GM12878 (cell line): ENCODE measurements around the gene STK32B. TPM values are rescaled to one million over a fixed set of nuclear protein-coding genes. Genes with fewer than 3 reads are reported as not detected.

Experiments used
- ATAC-seq: fragments of 200-7000 bp; cut with Tn5 transposase; 3 replicates; pipeline ENCODE4 v1.9.1; 2020; ENCODE audit warnings: mild to moderate bottlenecking, moderate library complexity
- BruUV-seq: library from RNA; stranded (reverse); fragments of 400-500 nt; replicated peaks from 2 replicates; lab custom pipeline; 2021; lab: Mats Ljungman, UMichigan
- CTCF ChIA-PET: fragments of 300-600 bp; sonication (Branson Sonifier 250); formaldehyde crosslinking; extraction: SDS; loops from one replicate; lab custom pipeline; 2021; ENCODE audit warnings: inconsistent platforms; lab: Yijun Ruan, JAX
- POLR2A ChIA-PET: fragments of 350-600 bp; formaldehyde crosslinking; extraction: SDS; loops from one replicate; lab custom pipeline; 2021; ENCODE audit warnings: inconsistent platforms; lab: Charles Lee
- RAD21 ChIA-PET: fragments of 300-600 bp; sonication (Branson Sonifier 250); formaldehyde crosslinking; loops from one replicate; lab custom pipeline; 2023; ENCODE audit warnings: antibody characterized with exemption; ENCODE audit not compliant: unreplicated experiment; lab: Charles Lee
- SMC1A ChIA-PET: fragments of 300-600 bp; sonication (Branson Sonifier 250); formaldehyde crosslinking; loops from one replicate; lab custom pipeline; 2023; ENCODE audit not compliant: unreplicated experiment, uncharacterized antibody; lab: Charles Lee
- DNase-seq: peaks from one replicate; pipeline ENCODE4 v3.0.0-alpha.2; 2011; ENCODE audit warnings: low read depth, low spot score
- FAIRE-seq: peaks from 3 replicates; lab custom pipeline; 2011; peaks lifted over from hg19 to GRCh38; lab: Jason Lieb, UNC
- H2AFZ ChIP-seq: 2 replicates; pipeline ENCODE4 v1.6.0; 2011; ENCODE audit warnings: low read depth, low read length, control low read depth; ENCODE audit not compliant: control insufficient read depth
- H3K27ac ChIP-seq: 2 replicates; pipeline ENCODE4 v1.5.1; 2011; ENCODE audit warnings: control low read depth; ENCODE audit not compliant: control insufficient read depth, insufficient read depth
- H3K27me3 ChIP-seq, 2 experiments: replicated peaks in 1 of 2; 2 replicates each; pipeline versions ENCODE4 v1.6.0 to v1.6.1; 2011; ENCODE audit warnings: low read length in 1 of 2; ENCODE audit not compliant: control insufficient read depth in 2 of 2, insufficient read depth in 2 of 2
- H3K36me3 ChIP-seq, 2 experiments: 2 replicates each; pipeline ENCODE4 v1.5.1; 2011; ENCODE audit warnings: low read length in 1 of 2; ENCODE audit not compliant: control insufficient read depth in 2 of 2, insufficient read depth in 2 of 2
- H3K4me1 ChIP-seq: 2 replicates; pipeline ENCODE4 v1.6.1; 2011; ENCODE audit warnings: mild to moderate bottlenecking, low read length, moderate library complexity, mixed read lengths; ENCODE audit not compliant: control insufficient read depth, insufficient read depth
- H3K4me2 ChIP-seq: 2 replicates; pipeline ENCODE4 v1.6.0; 2011; ENCODE audit warnings: control low read depth; ENCODE audit not compliant: control insufficient read depth, insufficient read depth
- H3K4me3 ChIP-seq: fragments of 200-600 bp; sonication (generic); 2 replicates; pipeline ENCODE4 v1.5.1; 2016
- H3K79me2 ChIP-seq: 2 replicates; pipeline ENCODE4 v1.6.0; 2011; ENCODE audit warnings: low read length; ENCODE audit not compliant: control insufficient read depth, insufficient read depth
- H3K9ac ChIP-seq: 2 replicates; pipeline ENCODE4 v1.8.0; 2011; ENCODE audit warnings: low read length, control low read depth, mixed read lengths; ENCODE audit not compliant: control insufficient read depth, insufficient read depth
- H3K9me3 ChIP-seq: replicated peaks from 3 replicates; pipeline ENCODE4 v1.5.1; 2011; ENCODE audit warnings: mild to moderate bottlenecking, low read length; ENCODE audit not compliant: control insufficient read depth, insufficient read depth
- H4K20me1 ChIP-seq: 2 replicates; pipeline ENCODE4 v1.6.0; 2011; ENCODE audit not compliant: control insufficient read depth, insufficient read depth
- ATF7 ChIP-seq: fragments of 450-650 bp; IDR thresholded peaks from 2 replicates; pipeline ENCODE4 v1.6.1; 2016; ENCODE audit warnings: low read depth, mild to moderate bottlenecking
- BACH1 ChIP-seq: fragments of 450-650 bp; IDR thresholded peaks from 2 replicates; pipeline ENCODE4 v1.6.1; 2017; ENCODE audit warnings: mild to moderate bottlenecking, borderline replicate concordance
- BMI1 ChIP-seq: fragments of 450-650 bp; IDR thresholded peaks from 2 replicates; pipeline ENCODE4 v1.6.1; 2016; ENCODE audit warnings: mild to moderate bottlenecking, moderate library complexity, borderline replicate concordance
- CEBPB ChIP-seq, 2 experiments: fragments of 150-350 bp in 1 of 2; IDR thresholded peaks; 2 replicates each; pipeline ENCODE4 v1.6.1; 2012 to 2014; ENCODE audit warnings: low read depth in 2 of 2, low read length in 2 of 2, borderline replicate concordance in 1 of 2, inconsistent platforms in 1 of 2
- CHD4 ChIP-seq: fragments of 200-600 bp; sonication (generic); IDR thresholded peaks from 2 replicates; pipeline ENCODE4 v1.6.1; 2016; ENCODE audit warnings: mild to moderate bottlenecking
- CREM ChIP-seq: IDR thresholded peaks from 2 replicates; pipeline ENCODE4 v1.6.1; 2014; ENCODE audit warnings: antibody characterized with exemption, low read depth
- EED ChIP-seq: sonication (generic); IDR thresholded peaks from 2 replicates; pipeline ENCODE4 v1.6.1; 2016; ENCODE audit warnings: antibody characterized with exemption, low read depth
- ESRRA ChIP-seq: IDR thresholded peaks from 2 replicates; pipeline ENCODE4 v1.6.1; 2012; ENCODE audit warnings: mild to moderate bottlenecking, low read length, improper control_type of control experiment
- FOXM1 ChIP-seq: IDR thresholded peaks from 2 replicates; pipeline ENCODE4 v1.6.1; 2012; ENCODE audit warnings: low read depth, mild to moderate bottlenecking, inconsistent platforms, low read length, moderate library complexity
- MXI1 ChIP-seq: fragments of 150-350 bp; IDR thresholded peaks from 2 replicates; pipeline ENCODE4 v1.6.1; 2011; ENCODE audit warnings: low read depth, mild to moderate bottlenecking, inconsistent platforms, low read length, improper control_type of control experiment
- MYC ChIP-seq: IDR thresholded peaks from 2 replicates; pipeline ENCODE4 v1.6.1; 2011; ENCODE audit warnings: mild to moderate bottlenecking, low read length, moderate library complexity, inconsistent platforms; ENCODE audit not compliant: insufficient read depth, insufficient replicate concordance, insufficient read length, severe bottlenecking
- RELA ChIP-seq: fragments of 450-650 bp; IDR thresholded peaks from 2 replicates; pipeline ENCODE4 v1.8.0; 2014; ENCODE audit warnings: borderline replicate concordance; ENCODE audit not compliant: partially characterized antibody
- RUNX3 ChIP-seq: IDR thresholded peaks from 2 replicates; pipeline ENCODE4 v1.6.1; 2012; ENCODE audit warnings: low read length, inconsistent platforms
- SMARCA5 ChIP-seq: fragments of 450-650 bp; IDR thresholded peaks from 2 replicates; pipeline ENCODE4 v1.6.1; 2017; ENCODE audit warnings: mild to moderate bottlenecking
- ZBED1 ChIP-seq: IDR thresholded peaks from 2 replicates; pipeline ENCODE4 v1.6.1; 2016; ENCODE audit warnings: borderline replicate concordance
- ZZZ3 ChIP-seq: IDR thresholded peaks from 2 replicates; pipeline ENCODE4 v1.6.1; 2011; ENCODE audit warnings: low read depth; ENCODE audit not compliant: control insufficient read depth, insufficient read length
- WGBS: methylation state at CpG from one replicate; pipeline ENCODE4 v1.1.6; 2016; ENCODE audit warnings: low lambda C conversion rate; ENCODE audit not compliant: insufficient replicate concordance, insufficient coverage; ENCODE audit errors: missing lambda C conversion rate; 5-methylcytosine and 5-hydroxymethylcytosine counted together
- in situ Hi-C: fragments of 300-500 bp; cut with MboI; formaldehyde crosslinking; loops from 9 replicates; pipeline ENCODE4 v1.14.3; 2018; ENCODE audit warnings: mixed read lengths
- intact Hi-C: fragments of 100-400 bp; cut with micrococcal nuclease; formaldehyde crosslinking; loops from one replicate; pipeline ENCODE4 v1.14.2; 2022; ENCODE audit not compliant: unreplicated experiment
- polyA plus RNA-seq, 11 experiments: library from polyadenylated mRNA; depleted of rRNA in 4 of 11; unstranded in 6 of 11; stranded (reverse) in 5 of 11; fragments of >200 nt; fragmentation: Nextera tagmentation in 4 of 11; fragmentation: Illumina TruSeq in 1 of 11; extraction: Ambion mirVana in 4 of 11; extraction: Trizol in 1 of 11; gene quantifications; 1 replicate in 1 of 11; 2 replicates in 10 of 11; pipeline versions ENCODE4 v1.2.1 to v1.2.3, GENCODE V29; 2011 to 2016; ENCODE audit warnings: inconsistent platforms in 2 of 11, missing spikeins in 2 of 11, low read depth in 1 of 11
- total RNA-seq, 4 experiments: library from RNA; depleted of rRNA in 3 of 4; stranded (reverse); fragments of >200 nt in 3 of 4; fragmentation: Illumina TruSeq in 1 of 4; extraction: Trizol in 1 of 4; gene quantifications; 2 replicates each; pipeline versions ENCODE4 v1.2.1 to v1.2.3, GENCODE V29; 2013 to 2021
- TF ChIP-seq, protein P1 (sequence below): IDR thresholded peaks from 2 replicates; pipeline ENCODE4 v1.6.1; 2011; ENCODE audit warnings: low read depth, mild to moderate bottlenecking, low read length, moderate library complexity, borderline replicate concordance; ENCODE audit errors: extremely low read depth
- TF ChIP-seq, protein P2 (sequence below): IDR thresholded peaks from 2 replicates; pipeline ENCODE4 v1.6.1; 2012; ENCODE audit warnings: improper control_type of control experiment, low read depth, low read length; ENCODE audit not compliant: insufficient replicate concordance

The STK32B gene
- total and polyA plus RNA-seq, 10 of the 15 experiments (the other 5 are each of a cell fraction or from before 2014, with no cell fraction given): 0.04 to 0.12 (median 0.08) TPM; not detected in 7

DNA sequence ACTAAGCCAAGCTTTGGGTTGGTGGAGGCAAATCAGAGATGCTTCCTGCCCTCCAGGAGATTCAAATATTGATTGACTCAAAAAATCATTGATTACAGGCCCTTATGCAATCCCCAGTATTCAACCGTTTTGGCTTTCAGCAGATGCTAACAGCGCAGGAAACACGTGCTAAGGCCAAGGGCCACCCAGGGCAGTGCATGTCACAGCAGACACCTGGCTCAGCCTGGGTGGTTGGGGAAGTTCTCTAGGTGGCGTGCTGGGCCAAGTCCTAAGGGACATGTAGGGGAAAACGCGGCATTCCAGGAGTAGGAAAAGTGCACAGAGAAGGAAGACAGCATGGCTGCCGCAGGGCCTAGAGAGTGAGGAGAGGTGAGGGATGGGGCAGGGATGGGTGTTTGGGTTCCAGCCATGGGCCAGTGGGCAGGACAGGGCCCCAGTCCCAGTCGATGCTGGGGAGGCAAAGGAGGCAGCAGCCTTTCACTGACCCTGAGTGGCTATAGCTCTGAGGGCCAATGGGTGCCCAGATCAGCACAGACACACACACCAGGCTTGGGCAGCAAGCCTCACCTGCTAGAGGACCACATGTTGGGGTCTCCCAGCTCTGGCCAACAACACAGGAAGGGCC, 418.0 kb downstream of the STK32B start:
- Histone ChIP-seq H3K4me1 (no peaks in the 10 kb centered on the region), H2AFZ (no peak overlapping the region), H3K79me2 (no peaks in the 10 kb centered on the region), H3K4me3 (no peak overlapping the region), H3K27me3 (no peaks in the 10 kb centered on the region), H4K20me1 (no peaks in the 10 kb centered on the region), H3K9me3 (no peaks in the 10 kb centered on the region), H3K4me2 (no peak overlapping the region), H3K36me3 (no peaks in the 10 kb centered on the region), H3K9ac (no peak overlapping the region), H3K27ac (no peak overlapping the region)
- WGBS: 33% methylated on average over 8 of the region's 8 CpGs
- DNase-seq (no peak), ATAC-seq (no peak), FAIRE-seq (no peak)
- ChIA-PET SMC1A (no interaction called here), CTCF (no interaction called here), POLR2A (no interaction called here), RAD21 (no interaction called here)
- BruUV-seq: no TSS peak
- in situ Hi-C loops: no loop called here
- intact Hi-C loops: no loop called here
- TF ChIP-seq BMI1 (no peak), EED (no peak), FOXM1 (no peak), RUNX3 (no peak), CEBPB (IDR thresholded peaks at IDR 0.05; ENCODE audit: borderline replicate concordance in 1 of 2, low read depth in 2 of 2, low read length in 2 of 2) (no peak), MYC (no peak), ZBED1 (no peak), ZZZ3 (no peak), CREM (no peak), ATF7 (no peak), SMARCA5 (no peak), BACH1 (no peak), CHD4 (no peak), ESRRA (no peak), MXI1 (no peak), RELA (no peak)
- TF ChIP-seq, protein P1, sequence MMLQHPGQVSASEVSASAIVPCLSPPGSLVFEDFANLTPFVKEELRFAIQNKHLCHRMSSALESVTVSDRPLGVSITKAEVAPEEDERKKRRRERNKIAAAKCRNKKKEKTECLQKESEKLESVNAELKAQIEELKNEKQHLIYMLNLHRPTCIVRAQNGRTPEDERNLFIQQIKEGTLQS: no peak
- TF ChIP-seq, protein P2, sequence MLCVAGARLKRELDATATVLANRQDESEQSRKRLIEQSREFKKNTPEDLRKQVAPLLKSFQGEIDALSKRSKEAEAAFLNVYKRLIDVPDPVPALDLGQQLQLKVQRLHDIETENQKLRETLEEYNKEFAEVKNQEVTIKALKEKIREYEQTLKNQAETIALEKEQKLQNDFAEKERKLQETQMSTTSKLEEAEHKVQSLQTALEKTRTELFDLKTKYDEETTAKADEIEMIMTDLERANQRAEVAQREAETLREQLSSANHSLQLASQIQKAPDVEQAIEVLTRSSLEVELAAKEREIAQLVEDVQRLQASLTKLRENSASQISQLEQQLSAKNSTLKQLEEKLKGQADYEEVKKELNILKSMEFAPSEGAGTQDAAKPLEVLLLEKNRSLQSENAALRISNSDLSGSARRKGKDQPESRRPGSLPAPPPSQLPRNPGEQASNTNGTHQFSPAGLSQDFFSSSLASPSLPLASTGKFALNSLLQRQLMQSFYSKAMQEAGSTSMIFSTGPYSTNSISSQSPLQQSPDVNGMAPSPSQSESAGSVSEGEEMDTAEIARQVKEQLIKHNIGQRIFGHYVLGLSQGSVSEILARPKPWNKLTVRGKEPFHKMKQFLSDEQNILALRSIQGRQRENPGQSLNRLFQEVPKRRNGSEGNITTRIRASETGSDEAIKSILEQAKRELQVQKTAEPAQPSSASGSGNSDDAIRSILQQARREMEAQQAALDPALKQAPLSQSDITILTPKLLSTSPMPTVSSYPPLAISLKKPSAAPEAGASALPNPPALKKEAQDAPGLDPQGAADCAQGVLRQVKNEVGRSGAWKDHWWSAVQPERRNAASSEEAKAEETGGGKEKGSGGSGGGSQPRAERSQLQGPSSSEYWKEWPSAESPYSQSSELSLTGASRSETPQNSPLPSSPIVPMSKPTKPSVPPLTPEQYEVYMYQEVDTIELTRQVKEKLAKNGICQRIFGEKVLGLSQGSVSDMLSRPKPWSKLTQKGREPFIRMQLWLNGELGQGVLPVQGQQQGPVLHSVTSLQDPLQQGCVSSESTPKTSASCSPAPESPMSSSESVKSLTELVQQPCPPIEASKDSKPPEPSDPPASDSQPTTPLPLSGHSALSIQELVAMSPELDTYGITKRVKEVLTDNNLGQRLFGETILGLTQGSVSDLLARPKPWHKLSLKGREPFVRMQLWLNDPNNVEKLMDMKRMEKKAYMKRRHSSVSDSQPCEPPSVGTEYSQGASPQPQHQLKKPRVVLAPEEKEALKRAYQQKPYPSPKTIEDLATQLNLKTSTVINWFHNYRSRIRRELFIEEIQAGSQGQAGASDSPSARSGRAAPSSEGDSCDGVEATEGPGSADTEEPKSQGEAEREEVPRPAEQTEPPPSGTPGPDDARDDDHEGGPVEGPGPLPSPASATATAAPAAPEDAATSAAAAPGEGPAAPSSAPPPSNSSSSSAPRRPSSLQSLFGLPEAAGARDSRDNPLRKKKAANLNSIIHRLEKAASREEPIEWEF: no peak
